NCI-H446 (cell line): ENCODE results near the gene USP3.
"Not testable (repeated sequence)": the region's sequence is repeated elsewhere in the genome, so short reads cannot be mapped to it uniquely, and the experiment has no call there.

Experiments
- DNase-seq, 2 experiments: peaks; one replicate each; lab custom pipeline; 2025; lab: John Stamatoyannopoulos, UW

USP3 gene

GRCh38 chr15:63610209-63610841 lies 105.9 kb downstream of the USP3 start:
- DNase-seq: peak in 1 of 2 experiments; percentile 79

GRCh38 chr15:63611177-63611576 lies 106.8 kb downstream of the USP3 start:
- DNase-seq: no peak

GRCh38 chr15:63612300-63612699 lies 107.9 kb downstream of the USP3 start:
- no peak for DNase-seq

GRCh38 chr15:63615935-63616334 lies 111.5 kb downstream of the USP3 start:
- no peak for DNase-seq

- not testable (repeated sequence) for DNase-seq
Measured at GRCh38 chr15:63617147-63617546, 112.8 kb downstream of the USP3 start.

GRCh38 chr15:63617627-63618026 lies 113.2 kb downstream of the USP3 start:
- DNase-seq: not testable (repeated sequence)

GRCh38 chr15:63620760-63621159 lies 116.4 kb downstream of the USP3 start:
- DNase-seq: not testable (repeated sequence)

- no peak for DNase-seq
Measured at GRCh38 chr15:63623232-63623969, 119.0 kb downstream of the USP3 start.

- no peak for DNase-seq
Measured at GRCh38 chr15:63626955-63627354, 122.6 kb downstream of the USP3 start.

GRCh38 chr15:63628123-63628822 lies 123.9 kb downstream of the USP3 start:
- DNase-seq: no peak

- DNase-seq: no peak
Measured at GRCh38 chr15:63630036-63630751, 125.8 kb downstream of the USP3 start.

- DNase-seq: no peak
Measured at GRCh38 chr15:63633312-63633711, 128.9 kb downstream of the USP3 start.

- DNase-seq: no peak
Measured at GRCh38 chr15:63634154-63634553, 129.8 kb downstream of the USP3 start.

- DNase-seq: no peak
Measured at GRCh38 chr15:63636518-63637061, 132.2 kb downstream of the USP3 start.

- DNase-seq: no peak
Measured at GRCh38 chr15:63638839-63639238, 134.4 kb downstream of the USP3 start.

- DNase-seq: no peak
Measured at GRCh38 chr15:63640146-63640545, 135.8 kb downstream of the USP3 start.
